Astrocyte (in vitro differentiated cells and primary cell): ENCODE measurements around the gene NDRG4. TPM values are rescaled to one million over a fixed set of nuclear protein-coding genes. Genes with fewer than 3 reads are reported as not detected.
A peak's percentile ranks its signal among the peaks of the same experiment; 100 is the strongest.

Experiments
- DNase-seq: peaks from one replicate; pipeline ENCODE4 v3.0.0-alpha.2; 2010; ENCODE audit warnings: low read depth
- FAIRE-seq: peaks from 2 replicates; lab custom pipeline; 2011; peaks lifted over from hg19 to GRCh38; lab: Jason Lieb, UNC
- H2AFZ ChIP-seq: 2 replicates; pipeline ENCODE4 v1.6.0; 2012; ENCODE audit warnings: low read depth, low read length, inconsistent platforms
- H3K27ac ChIP-seq: 2 replicates; pipeline ENCODE4 v1.5.1; 2011; ENCODE audit warnings: low read depth, low read length, inconsistent platforms
- H3K27me3 ChIP-seq: 2 replicates; pipeline ENCODE4 v1.6.0; 2011; ENCODE audit warnings: low read length, inconsistent platforms; ENCODE audit not compliant: insufficient read depth
- H3K36me3 ChIP-seq: 2 replicates; pipeline ENCODE4 v1.5.1; 2011; ENCODE audit warnings: low read length, inconsistent platforms; ENCODE audit not compliant: insufficient read depth
- H3K4me1 ChIP-seq: 2 replicates; pipeline ENCODE4 v1.5.1; 2011; ENCODE audit warnings: low read length, inconsistent platforms; ENCODE audit not compliant: insufficient read depth
- H3K4me2 ChIP-seq: 2 replicates; pipeline ENCODE4 v1.6.0; 2012; ENCODE audit warnings: low read length, inconsistent platforms
- H3K4me3 ChIP-seq: 2 replicates; pipeline ENCODE4 v1.5.1; 2011; ENCODE audit warnings: low read depth, mild to moderate bottlenecking, low read length, inconsistent platforms; ENCODE audit not compliant: insufficient read depth
- H3K79me2 ChIP-seq: 2 replicates; pipeline ENCODE4 v1.6.0; 2012; ENCODE audit warnings: mild to moderate bottlenecking, low read length, inconsistent platforms; ENCODE audit not compliant: insufficient read depth
- H3K9ac ChIP-seq: 2 replicates; pipeline ENCODE4 v1.6.0; 2012; ENCODE audit warnings: mild to moderate bottlenecking, low read length, inconsistent platforms
- H3K9me3 ChIP-seq: 2 replicates; pipeline ENCODE4 v1.5.1; 2012; ENCODE audit warnings: low read depth, mild to moderate bottlenecking, low read length, inconsistent platforms; ENCODE audit not compliant: insufficient read depth
- H4K20me1 ChIP-seq: 2 replicates; pipeline ENCODE4 v1.6.0; 2012; ENCODE audit warnings: low read length, inconsistent platforms; ENCODE audit not compliant: insufficient read depth
- H3K27ac Mint-ChIP-seq: one replicate; pipeline ENCODE4 v1.8.0; 2021; ENCODE audit warnings: mild to moderate bottlenecking, mixed read lengths; ENCODE audit not compliant: unreplicated experiment
- H3K27me3 Mint-ChIP-seq: one replicate; pipeline ENCODE4 v1.8.0; 2021; ENCODE audit warnings: low read depth, mixed read lengths; ENCODE audit not compliant: unreplicated experiment
- H3K36me3 Mint-ChIP-seq: one replicate; pipeline ENCODE4 v1.8.0; 2021; ENCODE audit warnings: low read depth, mixed read lengths; ENCODE audit not compliant: unreplicated experiment
- H3K4me1 Mint-ChIP-seq: one replicate; pipeline ENCODE4 v1.8.0; 2021; ENCODE audit warnings: low read depth, mixed read lengths; ENCODE audit not compliant: unreplicated experiment
- H3K4me3 Mint-ChIP-seq: one replicate; pipeline ENCODE4 v1.8.0; 2021; ENCODE audit warnings: mild to moderate bottlenecking, moderate library complexity, mixed read lengths; ENCODE audit not compliant: unreplicated experiment
- H3K9me3 Mint-ChIP-seq: one replicate; pipeline ENCODE4 v1.8.0; 2021; ENCODE audit warnings: mild to moderate bottlenecking, mixed read lengths; ENCODE audit not compliant: unreplicated experiment
- EZH2 ChIP-seq: IDR thresholded peaks from 2 replicates; pipeline ENCODE4 v1.6.1; 2012; ENCODE audit warnings: mild to moderate bottlenecking, low read length, inconsistent platforms; ENCODE audit not compliant: insufficient read depth
- total RNA-seq: library from RNA; stranded (reverse); gene quantifications from 2 replicates; pipeline ENCODE4 v1.2.1, GENCODE V29; 2021
- TF ChIP-seq, protein P1 (sequence below): IDR thresholded peaks from 2 replicates; pipeline ENCODE4 v1.5.1; 2011; ENCODE audit warnings: low read depth, mild to moderate bottlenecking, inconsistent platforms, low read length, moderate library complexity; ENCODE audit not compliant: insufficient read depth

NDRG4 gene
- total RNA-seq, 1 donor from 2014 or later: 21.9 TPM

DNA sequence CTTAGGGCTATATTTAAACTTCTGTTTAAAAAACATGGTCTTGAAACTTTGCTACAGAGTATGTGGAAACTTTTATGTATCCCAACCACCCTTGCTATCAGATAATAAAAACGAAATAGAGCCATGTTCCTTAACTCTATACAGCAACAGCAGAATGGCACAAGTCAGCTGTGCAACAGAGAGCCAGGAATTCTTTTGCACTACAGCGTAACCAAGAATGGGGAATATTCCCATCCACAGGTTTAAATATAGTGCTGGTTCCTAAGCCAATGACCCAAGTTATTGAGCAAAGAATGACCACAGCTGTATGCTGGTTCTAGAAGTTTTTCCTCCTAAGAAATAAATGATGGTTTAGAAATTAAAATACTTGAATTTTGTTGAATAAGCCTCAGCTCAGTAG lies 48.4 kb downstream of the NDRG4 start:
- no peak for TF ChIP-seq EZH2
- TF ChIP-seq, protein P1, sequence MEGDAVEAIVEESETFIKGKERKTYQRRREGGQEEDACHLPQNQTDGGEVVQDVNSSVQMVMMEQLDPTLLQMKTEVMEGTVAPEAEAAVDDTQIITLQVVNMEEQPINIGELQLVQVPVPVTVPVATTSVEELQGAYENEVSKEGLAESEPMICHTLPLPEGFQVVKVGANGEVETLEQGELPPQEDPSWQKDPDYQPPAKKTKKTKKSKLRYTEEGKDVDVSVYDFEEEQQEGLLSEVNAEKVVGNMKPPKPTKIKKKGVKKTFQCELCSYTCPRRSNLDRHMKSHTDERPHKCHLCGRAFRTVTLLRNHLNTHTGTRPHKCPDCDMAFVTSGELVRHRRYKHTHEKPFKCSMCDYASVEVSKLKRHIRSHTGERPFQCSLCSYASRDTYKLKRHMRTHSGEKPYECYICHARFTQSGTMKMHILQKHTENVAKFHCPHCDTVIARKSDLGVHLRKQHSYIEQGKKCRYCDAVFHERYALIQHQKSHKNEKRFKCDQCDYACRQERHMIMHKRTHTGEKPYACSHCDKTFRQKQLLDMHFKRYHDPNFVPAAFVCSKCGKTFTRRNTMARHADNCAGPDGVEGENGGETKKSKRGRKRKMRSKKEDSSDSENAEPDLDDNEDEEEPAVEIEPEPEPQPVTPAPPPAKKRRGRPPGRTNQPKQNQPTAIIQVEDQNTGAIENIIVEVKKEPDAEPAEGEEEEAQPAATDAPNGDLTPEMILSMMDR: no peak
- Mint-ChIP-seq H3K27me3 (no peaks in the 10 kb centered on the region), H3K4me1 (no peaks in the 10 kb centered on the region), H3K4me3 (no peak overlapping the region), H3K27ac (no peak overlapping the region), H3K9me3 (no peaks in the 10 kb centered on the region), H3K36me3 (peaks cover 11% of the 10 kb centered on the region)
- H3K79me2 ChIP-seq: peaks cover 4% of the 10 kb centered on the region
- FAIRE-seq (no peak), DNase-seq (no peak)
- no peaks in the 10 kb centered on the region for H3K27me3 ChIP-seq
- no peak overlapping the region for H3K27ac ChIP-seq
- H3K4me3 ChIP-seq: no peak overlapping the region
- H2AFZ ChIP-seq: no peak overlapping the region
- peaks cover 4% of the 10 kb centered on the region for H3K4me1 ChIP-seq
- H3K9ac ChIP-seq: no peak overlapping the region
- H4K20me1 ChIP-seq: peaks cover 10% of the 10 kb centered on the region
- H3K9me3 ChIP-seq: no peaks in the 10 kb centered on the region
- no peak overlapping the region for H3K4me2 ChIP-seq
- H3K36me3 ChIP-seq: peaks cover 86% of the 10 kb centered on the region

GRCh38 chr16:58551496-58551895 lies 51.6 kb downstream of the NDRG4 start:
- Histone ChIP-seq H3K36me3 (peaks cover 75% of the 10 kb centered on the region), H3K4me2 (no peak overlapping the region), H3K4me1 (peaks cover 4% of the 10 kb centered on the region), H3K79me2 (no peaks in the 10 kb centered on the region), H3K27ac (no peak overlapping the region), H3K9ac (no peak overlapping the region), H3K27me3 (no peaks in the 10 kb centered on the region), H4K20me1 (peaks cover 7% of the 10 kb centered on the region), H3K9me3 (no peaks in the 10 kb centered on the region), H2AFZ (no peak overlapping the region), H3K4me3 (no peak overlapping the region)
- H3K36me3 Mint-ChIP-seq: peaks cover 11% of the 10 kb centered on the region
- no peak overlapping the region for H3K4me3 Mint-ChIP-seq
- TF ChIP-seq, protein P1: no peak
- TF ChIP-seq EZH2: no peak
- no peak overlapping the region for H3K27ac Mint-ChIP-seq
- FAIRE-seq (no peak), DNase-seq (no peak)
- H3K9me3 Mint-ChIP-seq: no peaks in the 10 kb centered on the region
- no peaks in the 10 kb centered on the region for H3K27me3 Mint-ChIP-seq
- peaks cover 4% of the 10 kb centered on the region for H3K4me1 Mint-ChIP-seq

- Mint-ChIP-seq H3K4me3 (no peak overlapping the region), H3K36me3 (peaks cover 11% of the 10 kb centered on the region), H3K4me1 (peaks cover 8% of the 10 kb centered on the region), H3K27ac (peak overlapping the region; percentile 58), H3K9me3 (no peaks in the 10 kb centered on the region), H3K27me3 (no peaks in the 10 kb centered on the region)
- H3K27me3 ChIP-seq: no peaks in the 10 kb centered on the region
- H4K20me1 ChIP-seq: no peaks in the 10 kb centered on the region
- DNase-seq: no peak
- H3K27ac ChIP-seq: no peak overlapping the region
- no peaks in the 10 kb centered on the region for H3K9me3 ChIP-seq
- TF ChIP-seq, protein P1: no peak
- TF ChIP-seq EZH2: no peak
- H2AFZ ChIP-seq: no peak overlapping the region
- no peak overlapping the region for H3K9ac ChIP-seq
- no peak overlapping the region for H3K4me2 ChIP-seq
- H3K36me3 ChIP-seq: peaks cover 57% of the 10 kb centered on the region
- H3K4me1 ChIP-seq: no peaks in the 10 kb centered on the region
- H3K79me2 ChIP-seq: peaks cover 14% of the 10 kb centered on the region
- no peak for FAIRE-seq
- no peak overlapping the region for H3K4me3 ChIP-seq
These were observed 56.7 kb downstream of the NDRG4 start for GRCh38 chr16:58556678-58557077.
